Pancreas (tissue), 10 donors: Measurements from ENCODE around the gene ALCAM. TPM values are rescaled to one million over a fixed set of nuclear protein-coding genes. Genes with fewer than 3 reads are reported as not detected.
A peak's percentile ranks its signal among the peaks of the same experiment; 100 is the strongest.

ENCODE experiments used
- ATAC-seq, 4 donors: fragments of 200-7000 bp; cut with Tn5 transposase; one replicate each; pipeline versions ENCODE4 v1.8.0 to v1.9.1; 2020; ENCODE audit warnings: mild to moderate bottlenecking in 4 of 4, moderate library complexity in 4 of 4
- DNase-seq, 6 donors: peaks; one replicate each; pipeline ENCODE4 v3.0.0-alpha.2; 2020
- FAIRE-seq: peaks from 2 replicates; lab custom pipeline; 2012; peaks lifted over from hg19 to GRCh38; lab: Jason Lieb, UNC
- H3K27ac ChIP-seq, 4 donors: fragments of 200-600 bp; sonication (generic); 1 replicate in 3 of 4; 2 replicates in 1 of 4; pipeline versions ENCODE4 v1.5.0 to v1.8.0; 2020
- H3K27me3 ChIP-seq, 4 donors: fragments of 200-600 bp; one replicate each; pipeline ENCODE4 v1.8.0; 2021
- H3K36me3 ChIP-seq, 3 donors: fragments of 200-600 bp; sonication (generic) in 1 of 3; one replicate each; pipeline versions ENCODE4 v1.5.0 to v1.8.0; 2020 to 2021
- H3K4me1 ChIP-seq, 3 donors: fragments of 200-600 bp; one replicate each; pipeline ENCODE4 v1.8.0; 2021
- H3K4me3 ChIP-seq, 4 donors: fragments of 200-600 bp; sonication (generic) in 2 of 4; one replicate each; pipeline versions ENCODE4 v1.5.0 to v1.8.0; 2020 to 2021
- H3K9me3 ChIP-seq, 4 donors: fragments of 200-600 bp; one replicate each; pipeline ENCODE4 v1.8.0; 2021
- CTCF ChIP-seq, 4 donors: fragments of 200-600 bp; sonication (generic) in 3 of 4; IDR thresholded peaks; one replicate each; pipeline versions ENCODE4 v1.5.0 to v1.8.0; 2021; ENCODE audit warnings: antibody characterized with exemption in 4 of 4
- WGBS, 2 donors: extraction: QIAGEN DNeasy Blood & Tissue Kit; methylation state at CpG; one replicate each; pipeline ENCODE4 v1.1.7; 2013; 5-methylcytosine and 5-hydroxymethylcytosine counted together
- intact Hi-C, 3 donors: fragments of 100-400 bp; cut with DNase I; formaldehyde crosslinking; loops; one replicate each; pipeline versions ENCODE4 v1.11.1 to v1.14.2; 2022
- polyA plus RNA-seq, 2 donors: library from polyadenylated mRNA; stranded (reverse); fragments of 200-250 nt; gene quantifications; one replicate each; pipeline ENCODE4 v1.2.3, GENCODE V29; 2013
- total RNA-seq, 6 donors: library from RNA; stranded (reverse); fragmentation: NEBNext Ultra II Directional in 4 of 6; extraction: Animal tissue kit (Norgen Biotek cat#: 25700) in 4 of 6; gene quantifications; one replicate each; pipeline versions ENCODE4 v1.2.1 to v1.2.4, GENCODE V29; 2021 to 2023
- donor health status: healthy with polysubstance abuse.
- donor health status: DM: no; HTN: no; CAD: no; lungs with moderate emphysema.
- donor health status: DM: no; HTN: no; CAD: no.
- donor health status: control.
- donor health status: control.
- donor health status: Bipolar disorder and iron deficiency.
- donor health status: DM: yes; HTN: yes; CAD: no.
- donor health status: DM: no; HTN: no; CAD: no.
- donor health status: DM: no; HTN: no; CAD: no.
- donor health status: DM: yes; HTN: yes; CAD: no.

ALCAM gene
- total and polyA plus RNA-seq, 8 donors = 14.4 to 42.1 (median 27.6) TPM

GRCh38 chr3:105398437-105398836, 31.7 kb downstream of the ALCAM start:
- intact Hi-C loops = no loop called here
- FAIRE-seq = no peak

GRCh38 chr3:105399062-105399461, 32.4 kb downstream of the ALCAM start:
- no peak for TF ChIP-seq CTCF (IDR thresholded peaks at IDR 0.05)
- H3K27me3 ChIP-seq = no peaks in the 10 kb centered on the region
- no peaks in the 10 kb centered on the region for H3K36me3 ChIP-seq
- no peak for DNase-seq
- FAIRE-seq = no peak
- intact Hi-C loops = no loop called here
- no peaks in the 10 kb centered on the region for H3K9me3 ChIP-seq
- H3K4me3 ChIP-seq = no peak overlapping the region
- ATAC-seq = peak in 1 of 4 donors; percentile 37
- 30 to 42% methylated on average over 1 of the region's 1 CpG for WGBS, 2 donors
- no peak overlapping the region for H3K27ac ChIP-seq
- peaks cover 10 to 15% (median 12%) of the 10 kb centered on the region in 3 donors for H3K4me1 ChIP-seq

More at GRCh38 chr3:105398437-105398836, 31.7 kb downstream of the ALCAM start:
- Histone ChIP-seq H3K4me1 (peaks cover 10 to 15% (median 12%) of the 10 kb centered on the region in 3 donors), H3K36me3 (no peaks in the 10 kb centered on the region), H3K4me3 (no peak overlapping the region), H3K27me3 (no peaks in the 10 kb centered on the region), H3K9me3 (no peaks in the 10 kb centered on the region), H3K27ac (no peak overlapping the region)
- ATAC-seq (no peak), DNase-seq (no peak)
- no peak for TF ChIP-seq CTCF (IDR thresholded peaks at IDR 0.05)

- Histone ChIP-seq H3K36me3 (no peaks in the 10 kb centered on the region), H3K4me3 (no peak overlapping the region), H3K9me3 (no peaks in the 10 kb centered on the region), H3K27me3 (no peaks in the 10 kb centered on the region), H3K27ac (no peak overlapping the region), H3K4me1 (peaks cover 10 to 15% (median 12%) of the 10 kb centered on the region in 3 donors)
- DNase-seq (no peak), ATAC-seq (no peak), FAIRE-seq (no peak)
- WGBS, 2 donors = 74 to 85% methylated on average over 1 of the region's 1 CpG
- no peak for TF ChIP-seq CTCF (IDR thresholded peaks at IDR 0.05)
- intact Hi-C loops = no loop called here
Observed at GRCh38 chr3:105399611-105400010, 32.9 kb downstream of the ALCAM start.

GRCh38 chr3:105401254-105401653, 34.5 kb downstream of the ALCAM start:
- no peak for FAIRE-seq
- H3K4me1 ChIP-seq = peaks cover 10 to 15% (median 12%) of the 10 kb centered on the region in 3 donors
- no peak overlapping the region for H3K4me3 ChIP-seq
- no peaks in the 10 kb centered on the region for H3K27me3 ChIP-seq
- intact Hi-C loops = no loop called here
- no peaks in the 10 kb centered on the region for H3K9me3 ChIP-seq
- ATAC-seq = peak; percentile 43 to 82 (median 64)
- no peak for TF ChIP-seq CTCF (IDR thresholded peaks at IDR 0.05)
- H3K36me3 ChIP-seq = no peaks in the 10 kb centered on the region
- no peak for DNase-seq
- WGBS, 2 donors = 40 to 41% methylated on average over 4 of the region's 4 CpGs
- peak overlapping the region in 1 of 4 donors; percentile 10 for H3K27ac ChIP-seq

GRCh38 chr3:105401691-105402149, 35.0 kb downstream of the ALCAM start:
- TF ChIP-seq CTCF (IDR thresholded peaks at IDR 0.05) = no peak
- intact Hi-C loops = no loop called here
- Histone ChIP-seq H3K9me3 (no peaks in the 10 kb centered on the region), H3K36me3 (no peaks in the 10 kb centered on the region), H3K4me1 (peaks cover 10 to 15% (median 12%) of the 10 kb centered on the region in 3 donors), H3K4me3 (no peak overlapping the region), H3K27me3 (no peaks in the 10 kb centered on the region), H3K27ac (no peak overlapping the region)
- WGBS, 2 donors = 34 to 47% methylated on average over 2 of the region's 2 CpGs
- no peak for DNase-seq
- ATAC-seq = peak; percentile 40 to 67 (median 54)
- no peak for FAIRE-seq
